Sigmoid colon (tissue), 7 donors: ENCODE measurements around the gene TUBA4B. TPM values are rescaled to one million over a fixed set of nuclear protein-coding genes. Genes with fewer than 3 reads are reported as not detected.

ENCODE experiments used
- DNase-seq: peaks from one replicate; pipeline ENCODE4 v3.0.0-alpha.2; 2019
- H3K27ac ChIP-seq, 4 donors: fragments of 200-600 bp; sonication (generic); one replicate each; pipeline ENCODE4 v1.5.1; 2016 to 2019; ENCODE audit warnings: mild to moderate bottlenecking in 1 of 4
- H3K27me3 ChIP-seq, 3 donors: fragments of 200-600 bp; sonication (generic); one replicate each; pipeline ENCODE4 v1.5.1; 2019; ENCODE audit warnings: mild to moderate bottlenecking in 1 of 3
- H3K36me3 ChIP-seq, 4 donors: fragments of 200-600 bp; sonication (generic); one replicate each; pipeline ENCODE4 v1.5.1; 2016 to 2019
- H3K4me1 ChIP-seq, 4 donors: fragments of 200-600 bp; sonication (generic); one replicate each; pipeline ENCODE4 v1.5.1; 2017 to 2019
- H3K4me3 ChIP-seq, 4 donors: fragments of 200-600 bp; sonication (generic); one replicate each; pipeline ENCODE4 v1.5.1; 2017 to 2019; ENCODE audit warnings: mild to moderate bottlenecking in 2 of 4, moderate library complexity in 1 of 4
- H3K9me3 ChIP-seq, 4 donors: fragments of 200-600 bp in 3 of 4; sonication (generic) in 3 of 4; one replicate each; pipeline versions ENCODE4 v1.5.1 to v1.6.1; 2013 to 2019
- CTCF ChIP-seq, 4 experiments: fragments of 450-650 bp in 3 of 4; fragments of 200-600 bp in 1 of 4; IDR thresholded peaks; one replicate each; pipeline ENCODE4 v1.5.1; 2016 to 2019; ENCODE audit warnings: antibody characterized with exemption in 4 of 4, mild to moderate bottlenecking in 3 of 4, moderate library complexity in 2 of 4
- EP300 ChIP-seq, 4 donors: sonication (generic); formaldehyde crosslinking; IDR thresholded peaks; one replicate each; pipeline ENCODE4 v1.6.1; 2017; ENCODE audit warnings: antibody characterized with exemption in 4 of 4
- POLR2A ChIP-seq, 2 donors: fragments of 450-650 bp; IDR thresholded peaks; one replicate each; pipeline ENCODE4 v1.6.1; 2016; ENCODE audit warnings: antibody characterized with exemption in 2 of 2, mild to moderate bottlenecking in 2 of 2, moderate library complexity in 2 of 2
- POLR2AphosphoS5 ChIP-seq, 4 donors: sonication (generic); formaldehyde crosslinking; IDR thresholded peaks; one replicate each; pipeline ENCODE4 v1.6.1; 2017; ENCODE audit warnings: antibody characterized with exemption in 4 of 4
- WGBS, 2 donors: extraction: QIAGEN DNeasy Blood & Tissue Kit; methylation state at CpG; one replicate each; pipeline ENCODE4 v1.1.7; 2013; 5-methylcytosine and 5-hydroxymethylcytosine counted together
- intact Hi-C: fragments of 100-400 bp; cut with DNase I; formaldehyde crosslinking; loops from one replicate; pipeline ENCODE4 v1.15.1; 2023
- polyA plus RNA-seq, 3 donors: library from polyadenylated mRNA; stranded (reverse); fragments of 200-250 nt; gene quantifications; one replicate each; pipeline ENCODE4 v1.2.3, GENCODE V29; 2013
- total RNA-seq, 4 donors: library from RNA; depleted of rRNA; stranded (reverse); fragments of >200 nt; gene quantifications; one replicate each; pipeline ENCODE4 v1.1.0, GENCODE V29; 2016
- donor health status: healthy with polysubstance abuse.
- donor health status: Bipolar disorder and iron deficiency.
- donor health status: healthy.

The TUBA4B gene
- total and polyA plus RNA-seq, 7 donors = not detected

GRCh38 chr2:219274361-219274921 is 21.4 kb downstream of the TUBA4B start:
- no peaks in the 10 kb centered on the region for H3K27me3 ChIP-seq
- no peak for DNase-seq
- peak overlapping the region; percentile 64 to 89 (median 76) for H3K27ac ChIP-seq
- WGBS, 2 donors = 68% methylated on average over 6 of the region's 6 CpGs
- H3K4me1 ChIP-seq = peaks cover 0 to 28% (median 26%) of the 10 kb centered on the region in 4 donors
- TF ChIP-seq POLR2A (IDR thresholded peaks at IDR 0.05) = no peak
- no peak for TF ChIP-seq EP300 (IDR thresholded peaks at IDR 0.05)
- no peak for TF ChIP-seq CTCF (IDR thresholded peaks at IDR 0.05)
- no peak for TF ChIP-seq POLR2AphosphoS5 (IDR thresholded peaks at IDR 0.05)
- H3K36me3 ChIP-seq = no peaks in the 10 kb centered on the region
- intact Hi-C loops = no loop called here
- H3K9me3 ChIP-seq = no peaks in the 10 kb centered on the region
- H3K4me3 ChIP-seq = no peak overlapping the region

GRCh38 chr2:219277703-219278654 is 24.9 kb downstream of the TUBA4B start:
- WGBS, 2 donors = 25 to 27% methylated on average over 25 of the region's 25 CpGs
- Histone ChIP-seq H3K27ac (peak overlapping the region; percentile 94 to 99 (median 95)), H3K36me3 (peaks cover 5 to 27% (median 18%) of the 10 kb centered on the region in 4 donors), H3K4me1 (peaks cover 0 to 54% (median 46%) of the 10 kb centered on the region in 4 donors), H3K4me3 (peak overlapping the region in 1 of 4 donors; percentile 78), H3K27me3 (no peaks in the 10 kb centered on the region), H3K9me3 (no peaks in the 10 kb centered on the region)
- peak; percentile 90 to 99 (median 96) for TF ChIP-seq CTCF (IDR thresholded peaks at IDR 0.05)
- no peak for TF ChIP-seq POLR2A (IDR thresholded peaks at IDR 0.05)
- TF ChIP-seq POLR2AphosphoS5 (IDR thresholded peaks at IDR 0.05) = peak in 2 of 4 donors; percentile 7 to 21
- peak; percentile 92 for DNase-seq
- intact Hi-C loops = loop anchor here (1.0 to 5.0 kb wide), 5 partner anchors 25 to 118 kb away; partner anchors contain the start of genes ABCB6, CNPPD1, DNPEP and NHEJ1

GRCh38 chr2:219278655-219279150 is 25.7 kb downstream of the TUBA4B start:
- Histone ChIP-seq H3K4me1 (peaks cover 0 to 54% (median 46%) of the 10 kb centered on the region in 4 donors), H3K27ac (peak overlapping the region; percentile 94 to 99 (median 95)), H3K4me3 (peak overlapping the region; percentile 11 to 86 (median 75)), H3K9me3 (no peaks in the 10 kb centered on the region), H3K27me3 (no peaks in the 10 kb centered on the region), H3K36me3 (peaks cover 10 to 34% (median 24%) of the 10 kb centered on the region in 4 donors)
- intact Hi-C loops = loop anchor here (1.0 to 5.0 kb wide), 5 partner anchors 16 to 109 kb away; partner anchors contain the start of genes ABCB6, CNPPD1, DNPEP and TUBA4A
- no peak for DNase-seq
- no peak for TF ChIP-seq POLR2A (IDR thresholded peaks at IDR 0.05)
- no peak for TF ChIP-seq EP300 (IDR thresholded peaks at IDR 0.05)
- TF ChIP-seq POLR2AphosphoS5 (IDR thresholded peaks at IDR 0.05) = no peak
- TF ChIP-seq CTCF (IDR thresholded peaks at IDR 0.05) = no peak
- WGBS, 2 donors = 11 to 14% methylated on average over 9 of the region's 9 CpGs

- Histone ChIP-seq H3K4me3 (peak within 1 kb of the TSS; percentile 72 to 86 (median 75)), H3K9me3 (no peaks in the 10 kb centered on the region), H3K4me1 (peaks cover 0 to 47% (median 41%) of the 10 kb centered on the region in 4 donors), H3K36me3 (peaks cover 10 to 40% (median 30%) of the 10 kb centered on the region in 4 donors), H3K27ac (peak within 1 kb of the TSS; percentile 94 to 99 (median 95)), H3K27me3 (no peaks in the 10 kb centered on the region)
- WGBS, 2 donors = 1% methylated on average over 65 of the region's 65 CpGs
- DNase-seq = peak; percentile 100
- TF ChIP-seq POLR2A (IDR thresholded peaks at IDR 0.05) (peak; percentile 56 to 73), POLR2AphosphoS5 (IDR thresholded peaks at IDR 0.05) (peak; percentile 89 to 95 (median 93)), EP300 (IDR thresholded peaks at IDR 0.05) (peak; percentile 16 to 97 (median 62)), CTCF (IDR thresholded peaks at IDR 0.05) (no peak)
- intact Hi-C loops = loop anchor here (1.0 to 5.0 kb wide), 5 partner anchors 15 to 108 kb away; partner anchors contain the start of genes ABCB6, CNPPD1, DNPEP and TUBA4A
Measured at GRCh38 chr2:219279151-219279915, 26.3 kb downstream of the TUBA4B start, which contains the start of gene DNAJB2. Gene DNAJB2 (plus strand): TSS chr2:219279366. CDS start chr2:219279834, 468 bp downstream.
